ENCODE data around the gene LMO7.

LMO7 gene

GRCh38 chr13:75896271-75896670, 260.1 kb downstream of the LMO7 start:
- DNase-seq (ENCODE audit: low spot score), result no peak

- no peak for DNase-seq (ENCODE audit: low spot score)
Measured at GRCh38 chr13:75897386-75897785, 261.3 kb downstream of the LMO7 start.

- no peak for DNase-seq (ENCODE audit: low spot score)
Measured at GRCh38 chr13:75901501-75901900, 265.4 kb downstream of the LMO7 start.

- DNase-seq (ENCODE audit: low spot score), result no peak
Measured at GRCh38 chr13:75902166-75903104, 266.3 kb downstream of the LMO7 start.

- no peak for DNase-seq (ENCODE audit: low spot score)
Measured at GRCh38 chr13:75904012-75904411, 267.9 kb downstream of the LMO7 start.

GRCh38 chr13:75906315-75906714, 270.2 kb downstream of the LMO7 start:
- no peak for DNase-seq (ENCODE audit: low spot score)

- no peak for DNase-seq (ENCODE audit: low spot score)
Measured at GRCh38 chr13:75907044-75907443, 270.9 kb downstream of the LMO7 start.

GRCh38 chr13:75908141-75908540, 272.0 kb downstream of the LMO7 start:
- DNase-seq (ENCODE audit: low spot score), result no peak
